GM23338 (cell line): ENCODE measurements around the gene CD24. TPM values are rescaled to one million over a fixed set of nuclear protein-coding genes. Genes with fewer than 3 reads are reported as not detected.

Source experiments
- ATAC-seq: fragments of 200-7000 bp; cut with Tn5 transposase; 3 replicates; pipeline ENCODE4 v1.9.1; 2020
- DNase-seq: peaks from one replicate; pipeline ENCODE4 v3.0.0-alpha.2; 2015; ENCODE audit warnings: low spot score
- H2AFZ ChIP-seq: fragments of 200-600 bp; sonication (generic); 2 replicates; pipeline ENCODE4 v1.8.0; 2016; ENCODE audit warnings: antibody characterized with exemption, mild to moderate bottlenecking, moderate library complexity
- H3F3A ChIP-seq: fragments of 200-600 bp; sonication (generic); replicated peaks from 2 replicates; pipeline ENCODE4 v1.8.0; 2017; ENCODE audit warnings: antibody characterized with exemption, mixed run types, low read depth
- H3K27ac ChIP-seq: fragments of 200-600 bp; sonication (generic); 2 replicates; pipeline ENCODE4 v1.6.1; 2016; ENCODE audit warnings: low read depth
- H3K27me3 ChIP-seq: fragments of 200-600 bp; sonication (generic); 2 replicates; pipeline ENCODE4 v1.8.0; 2016; ENCODE audit warnings: mild to moderate bottlenecking, mixed run types, moderate library complexity; ENCODE audit not compliant: insufficient read depth
- H3K36me3 ChIP-seq: fragments of 200-600 bp; sonication (generic); 2 replicates; pipeline ENCODE4 v1.8.0; 2016; ENCODE audit warnings: mild to moderate bottlenecking; ENCODE audit not compliant: insufficient read depth
- H3K4me1 ChIP-seq: fragments of 200-600 bp; sonication (generic); 2 replicates; pipeline ENCODE4 v1.8.0; 2016; ENCODE audit warnings: mild to moderate bottlenecking, moderate library complexity; ENCODE audit not compliant: insufficient read depth
- H3K4me2 ChIP-seq: fragments of 200-600 bp; sonication (generic); 2 replicates; pipeline ENCODE4 v1.7.1; 2017; ENCODE audit warnings: mixed run types
- H3K4me3 ChIP-seq: fragments of 200-600 bp; sonication (generic); 2 replicates; pipeline ENCODE4 v1.6.1; 2016; ENCODE audit warnings: mixed run types
- H3K79me2 ChIP-seq: fragments of 200-600 bp; sonication (generic); replicated peaks from 2 replicates; pipeline ENCODE4 v1.8.0; 2017; ENCODE audit warnings: mild to moderate bottlenecking; ENCODE audit not compliant: insufficient read depth
- H3K9me2 ChIP-seq: fragments of 200-600 bp; sonication (generic); 2 replicates; pipeline ENCODE4 v1.8.0; 2017; ENCODE audit not compliant: insufficient read depth
- H4K20me1 ChIP-seq: fragments of 200-600 bp; sonication (generic); replicated peaks from 2 replicates; pipeline ENCODE4 v1.8.0; 2017; ENCODE audit warnings: mild to moderate bottlenecking; ENCODE audit not compliant: insufficient read depth
- H3K27ac Mint-ChIP-seq: 2 replicates; pipeline ENCODE4 v1.8.0; 2020; ENCODE audit warnings: inconsistent platforms, mild to moderate bottlenecking, moderate library complexity, mixed read lengths
- H3K27me3 Mint-ChIP-seq: 3 replicates; pipeline ENCODE4 v1.8.0; 2022; ENCODE audit warnings: low read depth, mild to moderate bottlenecking, moderate library complexity, mixed read lengths, inconsistent platforms; ENCODE audit not compliant: insufficient read depth, poor library complexity
- H3K36me3 Mint-ChIP-seq: 3 replicates; pipeline ENCODE4 v1.8.0; 2021; ENCODE audit warnings: low read depth, mild to moderate bottlenecking, inconsistent platforms, moderate library complexity, mixed read lengths
- H3K4me1 Mint-ChIP-seq: 3 replicates; pipeline ENCODE4 v1.8.0; 2020; ENCODE audit warnings: mild to moderate bottlenecking, inconsistent platforms, mixed read lengths
- H3K4me3 Mint-ChIP-seq: 3 replicates; pipeline ENCODE4 v1.8.0; 2021; ENCODE audit warnings: moderate library complexity, mild to moderate bottlenecking, inconsistent platforms, mixed read lengths
- H3K9me3 Mint-ChIP-seq: 3 replicates; pipeline ENCODE4 v1.8.0; 2020; ENCODE audit warnings: moderate library complexity, mild to moderate bottlenecking, inconsistent platforms, mixed read lengths
- CREB1 ChIP-seq: fragments of 250-450 bp; sonication (Bioruptor Pico); IDR thresholded peaks from 2 replicates; pipeline ENCODE4 v1.5.0; 2020; ENCODE audit warnings: low read depth, mild to moderate bottlenecking, moderate library complexity
- EZH2 ChIP-seq: fragments of 200-600 bp; sonication (generic); IDR thresholded peaks from one replicate; pipeline ENCODE4 v1.8.0; 2017; ENCODE audit warnings: antibody characterized with exemption, mild to moderate bottlenecking, low read depth; ENCODE audit not compliant: unreplicated experiment
- EZH2phosphoT487 ChIP-seq: fragments of 200-600 bp; sonication (generic); IDR thresholded peaks from one replicate; pipeline ENCODE4 v1.8.1; 2018; ENCODE audit warnings: antibody characterized with exemption; ENCODE audit not compliant: unreplicated experiment
- JUNB ChIP-seq: IDR thresholded peaks from one replicate; pipeline ENCODE4 v1.6.1; 2016; ENCODE audit warnings: antibody characterized with exemption; ENCODE audit not compliant: unreplicated experiment
- NANOG ChIP-seq: IDR thresholded peaks from 2 replicates; pipeline ENCODE4 v1.6.1; 2016; ENCODE audit warnings: antibody characterized with exemption, borderline replicate concordance
- POLR2AphosphoS5 ChIP-seq: IDR thresholded peaks from 2 replicates; pipeline ENCODE4 v1.6.1; 2016; ENCODE audit warnings: antibody characterized with exemption, low read depth
- STAT1 ChIP-seq: IDR thresholded peaks from one replicate; pipeline ENCODE4 v1.6.1; 2016; ENCODE audit warnings: antibody characterized with exemption; ENCODE audit not compliant: unreplicated experiment
- ZNF114 ChIP-seq: fragments of 250-450 bp; sonication (Bioruptor Pico); IDR thresholded peaks from 2 replicates; pipeline ENCODE4 v1.5.0; 2020; ENCODE audit warnings: mild to moderate bottlenecking, moderate library complexity
- ZNF331 ChIP-seq: fragments of 250-450 bp; sonication (Bioruptor Pico); IDR thresholded peaks from 2 replicates; pipeline ENCODE4 v1.5.0; 2020; ENCODE audit warnings: low read depth, mild to moderate bottlenecking, moderate library complexity
- ZNF462 ChIP-seq: fragments of 250-450 bp; sonication (Bioruptor Pico); IDR thresholded peaks from 2 replicates; pipeline ENCODE4 v1.5.0; 2020; ENCODE audit warnings: mild to moderate bottlenecking, moderate library complexity
- polyA plus RNA-seq: library from polyadenylated mRNA; unstranded; fragments of >200 nt; fragmentation: Nextera tagmentation; extraction: Ambion mirVana; gene quantifications from 2 replicates; pipeline ENCODE4 v1.2.1, GENCODE V29; 2016
- total RNA-seq: library from RNA; depleted of rRNA; stranded (reverse); fragments of >200 nt; shearing (Covaris generic); gene quantifications from 2 replicates; pipeline ENCODE4 v1.2.3, GENCODE V29; 2014
- TF ChIP-seq, protein P1 (sequence below), 2 experiments: fragments of 200-600 bp in 1 of 2; sonication (generic) in 1 of 2; conservative IDR thresholded peaks; 2 replicates each; pipeline versions ENCODE4 v1.5.1 to v1.6.1; 2016 to 2017; ENCODE audit warnings: antibody characterized with exemption in 2 of 2, low read depth in 2 of 2, mild to moderate bottlenecking in 2 of 2, moderate library complexity in 1 of 2
- TF ChIP-seq, protein P2 (sequence below): IDR thresholded peaks from 2 replicates; pipeline ENCODE4 v1.6.1; 2016; ENCODE audit warnings: antibody characterized with exemption
- TF ChIP-seq, protein P3 (sequence below): IDR thresholded peaks from one replicate; pipeline ENCODE4 v1.6.1; 2018; ENCODE audit warnings: antibody characterized with exemption; ENCODE audit not compliant: unreplicated experiment

The CD24 gene
- total and polyA plus RNA-seq, 2 experiments from 2014 or later: 1,373 to 2,907 TPM

- H3K27ac ChIP-seq: no peak overlapping the region
- Mint-ChIP-seq H3K9me3 (no peaks in the 10 kb centered on the region), H3K27me3 (peaks cover 2% of the 10 kb centered on the region), H3K4me3 (no peak overlapping the region), H3K4me1 (no peaks in the 10 kb centered on the region), H3K36me3 (no peaks in the 10 kb centered on the region), H3K27ac (no peak overlapping the region)
- no peak overlapping the region; the same call in 1 of the 2 replicates for H2AFZ ChIP-seq
- DNase-seq: no peak
- H3K27me3 ChIP-seq: no peaks in the 10 kb centered on the region
- ATAC-seq: no peak
- H3F3A ChIP-seq: no peaks in the 10 kb centered on the region
- H3K4me2 ChIP-seq: no peak overlapping the region
- H3K4me1 ChIP-seq: no peaks in the 10 kb centered on the region
- H3K9me2 ChIP-seq: no peaks in the 10 kb centered on the region
- no peaks in the 10 kb centered on the region for H3K79me2 ChIP-seq
- TF ChIP-seq ZNF331 (CRISPR knock-in tag): no peak
- TF ChIP-seq EZH2phosphoT487: no peak
- TF ChIP-seq POLR2AphosphoS5: no peak
- TF ChIP-seq, protein P1, sequence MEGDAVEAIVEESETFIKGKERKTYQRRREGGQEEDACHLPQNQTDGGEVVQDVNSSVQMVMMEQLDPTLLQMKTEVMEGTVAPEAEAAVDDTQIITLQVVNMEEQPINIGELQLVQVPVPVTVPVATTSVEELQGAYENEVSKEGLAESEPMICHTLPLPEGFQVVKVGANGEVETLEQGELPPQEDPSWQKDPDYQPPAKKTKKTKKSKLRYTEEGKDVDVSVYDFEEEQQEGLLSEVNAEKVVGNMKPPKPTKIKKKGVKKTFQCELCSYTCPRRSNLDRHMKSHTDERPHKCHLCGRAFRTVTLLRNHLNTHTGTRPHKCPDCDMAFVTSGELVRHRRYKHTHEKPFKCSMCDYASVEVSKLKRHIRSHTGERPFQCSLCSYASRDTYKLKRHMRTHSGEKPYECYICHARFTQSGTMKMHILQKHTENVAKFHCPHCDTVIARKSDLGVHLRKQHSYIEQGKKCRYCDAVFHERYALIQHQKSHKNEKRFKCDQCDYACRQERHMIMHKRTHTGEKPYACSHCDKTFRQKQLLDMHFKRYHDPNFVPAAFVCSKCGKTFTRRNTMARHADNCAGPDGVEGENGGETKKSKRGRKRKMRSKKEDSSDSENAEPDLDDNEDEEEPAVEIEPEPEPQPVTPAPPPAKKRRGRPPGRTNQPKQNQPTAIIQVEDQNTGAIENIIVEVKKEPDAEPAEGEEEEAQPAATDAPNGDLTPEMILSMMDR (conservative IDR thresholded peaks at IDR 0.05; ENCODE audit: low read depth in 2 of 2): no peak
- no peak for TF ChIP-seq NANOG
- TF ChIP-seq, protein P2, sequence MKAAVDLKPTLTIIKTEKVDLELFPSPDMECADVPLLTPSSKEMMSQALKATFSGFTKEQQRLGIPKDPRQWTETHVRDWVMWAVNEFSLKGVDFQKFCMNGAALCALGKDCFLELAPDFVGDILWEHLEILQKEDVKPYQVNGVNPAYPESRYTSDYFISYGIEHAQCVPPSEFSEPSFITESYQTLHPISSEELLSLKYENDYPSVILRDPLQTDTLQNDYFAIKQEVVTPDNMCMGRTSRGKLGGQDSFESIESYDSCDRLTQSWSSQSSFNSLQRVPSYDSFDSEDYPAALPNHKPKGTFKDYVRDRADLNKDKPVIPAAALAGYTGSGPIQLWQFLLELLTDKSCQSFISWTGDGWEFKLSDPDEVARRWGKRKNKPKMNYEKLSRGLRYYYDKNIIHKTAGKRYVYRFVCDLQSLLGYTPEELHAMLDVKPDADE: no peak
- TF ChIP-seq ZNF462: no peak
- no peak for TF ChIP-seq JUNB
- no peak for TF ChIP-seq STAT1
- no peak for TF ChIP-seq ZNF114 (CRISPR knock-in tag)
- no peak for TF ChIP-seq EZH2
- TF ChIP-seq, protein P3, sequence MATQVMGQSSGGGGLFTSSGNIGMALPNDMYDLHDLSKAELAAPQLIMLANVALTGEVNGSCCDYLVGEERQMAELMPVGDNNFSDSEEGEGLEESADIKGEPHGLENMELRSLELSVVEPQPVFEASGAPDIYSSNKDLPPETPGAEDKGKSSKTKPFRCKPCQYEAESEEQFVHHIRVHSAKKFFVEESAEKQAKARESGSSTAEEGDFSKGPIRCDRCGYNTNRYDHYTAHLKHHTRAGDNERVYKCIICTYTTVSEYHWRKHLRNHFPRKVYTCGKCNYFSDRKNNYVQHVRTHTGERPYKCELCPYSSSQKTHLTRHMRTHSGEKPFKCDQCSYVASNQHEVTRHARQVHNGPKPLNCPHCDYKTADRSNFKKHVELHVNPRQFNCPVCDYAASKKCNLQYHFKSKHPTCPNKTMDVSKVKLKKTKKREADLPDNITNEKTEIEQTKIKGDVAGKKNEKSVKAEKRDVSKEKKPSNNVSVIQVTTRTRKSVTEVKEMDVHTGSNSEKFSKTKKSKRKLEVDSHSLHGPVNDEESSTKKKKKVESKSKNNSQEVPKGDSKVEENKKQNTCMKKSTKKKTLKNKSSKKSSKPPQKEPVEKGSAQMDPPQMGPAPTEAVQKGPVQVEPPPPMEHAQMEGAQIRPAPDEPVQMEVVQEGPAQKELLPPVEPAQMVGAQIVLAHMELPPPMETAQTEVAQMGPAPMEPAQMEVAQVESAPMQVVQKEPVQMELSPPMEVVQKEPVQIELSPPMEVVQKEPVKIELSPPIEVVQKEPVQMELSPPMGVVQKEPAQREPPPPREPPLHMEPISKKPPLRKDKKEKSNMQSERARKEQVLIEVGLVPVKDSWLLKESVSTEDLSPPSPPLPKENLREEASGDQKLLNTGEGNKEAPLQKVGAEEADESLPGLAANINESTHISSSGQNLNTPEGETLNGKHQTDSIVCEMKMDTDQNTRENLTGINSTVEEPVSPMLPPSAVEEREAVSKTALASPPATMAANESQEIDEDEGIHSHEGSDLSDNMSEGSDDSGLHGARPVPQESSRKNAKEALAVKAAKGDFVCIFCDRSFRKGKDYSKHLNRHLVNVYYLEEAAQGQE: no peak
- TF ChIP-seq CREB1 (CRISPR knock-in tag): no peak
- no peaks in the 10 kb centered on the region for H4K20me1 ChIP-seq
- H3K4me3 ChIP-seq: no peak overlapping the region
- no peaks in the 10 kb centered on the region for H3K36me3 ChIP-seq
These were observed 47.1 kb upstream of the CD24 start for GRCh38 chr6:107021446-107022185.
